Activated CD4-positive, alpha-beta T cell treated with anti-CD3 and anti-CD28 coated beads, Interleukin-2, amount 50 U/mL, for 48 hours (primary cell): ENCODE measurements around the gene MAP3K14.

Experiments used
- DNase-seq, 2 experiments: peaks; one replicate each; pipeline ENCODE4 v3.0.0-alpha.2; 2020

The MAP3K14 gene

DNA sequence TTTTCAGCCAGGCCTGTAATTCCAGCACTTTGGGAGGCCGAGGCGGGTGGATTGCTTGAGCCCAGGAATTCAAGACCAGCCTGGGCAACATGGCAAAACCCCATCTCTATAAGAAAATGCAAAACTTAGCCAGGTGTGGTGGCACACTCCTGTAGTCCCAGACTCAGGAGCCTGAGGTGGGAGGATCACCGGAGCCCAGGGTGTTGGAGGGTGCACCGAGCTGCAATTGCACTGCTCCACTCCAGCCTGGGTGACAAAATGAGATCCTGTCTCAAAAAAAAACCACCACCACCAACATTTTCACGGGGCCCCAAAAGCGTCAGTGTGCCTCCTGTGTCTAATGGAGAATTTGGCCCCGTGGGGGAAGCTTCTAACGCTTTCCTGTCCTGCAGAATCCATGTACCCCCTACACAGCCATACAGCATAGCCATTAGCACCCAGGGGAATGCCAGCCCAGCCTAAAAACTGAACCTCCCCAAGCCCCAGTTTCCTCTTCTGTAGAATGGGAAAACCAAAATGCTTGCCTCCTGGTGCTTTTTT lies 22.2 kb upstream of the MAP3K14 start:
- no peak for DNase-seq

DNA sequence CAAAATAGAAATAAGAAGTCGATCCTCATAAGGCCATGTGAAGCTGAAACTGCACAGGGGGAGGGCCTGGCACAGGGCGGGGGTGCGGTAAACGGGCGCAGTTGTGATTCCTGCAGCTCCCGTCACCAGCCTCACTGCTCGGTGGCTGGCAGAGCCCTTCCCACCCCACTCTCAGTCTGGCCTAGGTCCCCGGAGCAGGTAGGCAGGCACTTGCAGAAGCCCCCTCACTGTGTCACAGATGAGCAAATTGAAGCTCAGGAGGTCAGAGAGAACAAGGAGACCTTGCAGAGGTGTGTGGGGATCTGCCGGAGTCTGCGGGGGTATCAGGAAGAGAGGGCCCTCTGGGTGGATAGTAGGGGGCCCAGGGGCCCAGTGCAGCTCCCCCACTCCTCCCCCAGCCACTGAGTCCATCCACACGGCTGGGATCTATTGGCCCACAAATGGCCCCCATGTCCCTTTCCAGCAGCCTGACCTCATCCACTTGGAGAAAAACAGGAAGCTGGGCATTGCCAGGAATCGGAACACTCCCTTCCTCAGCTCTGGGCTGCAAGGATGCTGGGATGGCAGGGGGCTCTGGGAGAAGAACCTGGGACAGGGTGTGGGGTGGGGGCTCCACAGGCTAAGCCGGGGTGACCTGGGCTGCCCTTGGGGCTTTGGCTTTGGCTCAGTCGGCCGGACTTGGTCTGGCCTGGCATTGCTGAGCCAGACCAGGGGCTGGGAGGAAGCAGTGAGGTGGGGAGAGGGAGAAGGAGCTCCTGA lies 21.4 kb upstream of the MAP3K14 start:
- DNase-seq, result no peak

DNA sequence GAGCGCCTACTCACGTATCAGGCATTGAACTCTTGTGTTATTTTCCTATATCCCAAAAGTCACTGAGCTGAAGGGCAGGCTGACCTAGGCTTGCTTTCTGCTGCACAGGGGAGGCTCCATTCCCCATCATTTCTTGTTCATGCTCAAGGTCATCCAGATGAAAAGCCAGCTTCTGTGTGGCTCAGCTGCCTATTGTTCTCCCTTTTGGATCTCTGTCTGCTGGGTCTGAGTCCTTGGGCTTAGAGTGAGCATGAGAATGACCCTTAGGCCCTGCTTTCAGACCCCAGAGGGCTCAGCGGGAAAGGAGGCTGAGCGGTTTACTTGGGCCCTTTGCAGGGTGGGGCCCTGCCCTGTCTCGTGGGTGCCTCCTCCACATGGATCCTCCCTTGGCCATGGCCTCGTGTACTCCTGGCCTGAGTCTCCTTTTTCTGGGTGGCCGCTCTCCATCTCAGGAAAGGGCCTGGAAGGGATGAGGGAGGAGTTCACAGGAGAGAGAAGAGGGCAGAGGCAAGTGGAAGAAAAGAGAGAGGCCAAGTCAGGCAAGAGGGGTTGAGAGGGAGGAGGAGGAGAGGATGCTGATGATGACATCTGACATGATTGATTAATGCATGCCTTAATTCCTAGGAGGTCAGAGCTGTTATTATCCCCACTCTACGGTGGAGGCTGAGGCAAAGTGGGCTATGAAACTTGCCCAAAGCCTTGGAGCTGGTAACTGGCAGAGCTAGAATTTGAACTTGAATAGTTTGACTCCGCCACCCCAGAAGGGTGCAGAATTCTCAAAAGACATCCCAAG lies 19.8 kb upstream of the MAP3K14 start:
- no peak for DNase-seq

DNA sequence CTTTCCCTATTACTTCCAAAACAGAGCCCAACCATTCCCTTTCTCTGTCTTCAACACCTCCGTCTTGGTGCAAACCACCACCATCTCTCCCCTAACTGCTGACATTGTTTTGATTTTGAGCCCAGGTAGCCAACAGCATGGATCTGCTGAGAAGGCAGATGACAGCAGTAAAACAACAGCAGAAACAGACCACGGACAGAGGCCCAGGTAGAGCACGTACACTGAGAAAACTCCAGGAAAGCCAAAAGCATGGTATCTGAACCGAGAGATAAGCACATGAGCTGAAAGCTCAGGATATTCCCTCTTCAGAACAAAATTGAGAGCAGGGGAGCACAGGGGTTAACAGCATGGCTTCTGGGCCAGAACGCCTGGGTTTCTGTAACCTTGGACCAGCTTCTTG lies 18.9 kb upstream of the MAP3K14 start:
- no peak for DNase-seq

DNA sequence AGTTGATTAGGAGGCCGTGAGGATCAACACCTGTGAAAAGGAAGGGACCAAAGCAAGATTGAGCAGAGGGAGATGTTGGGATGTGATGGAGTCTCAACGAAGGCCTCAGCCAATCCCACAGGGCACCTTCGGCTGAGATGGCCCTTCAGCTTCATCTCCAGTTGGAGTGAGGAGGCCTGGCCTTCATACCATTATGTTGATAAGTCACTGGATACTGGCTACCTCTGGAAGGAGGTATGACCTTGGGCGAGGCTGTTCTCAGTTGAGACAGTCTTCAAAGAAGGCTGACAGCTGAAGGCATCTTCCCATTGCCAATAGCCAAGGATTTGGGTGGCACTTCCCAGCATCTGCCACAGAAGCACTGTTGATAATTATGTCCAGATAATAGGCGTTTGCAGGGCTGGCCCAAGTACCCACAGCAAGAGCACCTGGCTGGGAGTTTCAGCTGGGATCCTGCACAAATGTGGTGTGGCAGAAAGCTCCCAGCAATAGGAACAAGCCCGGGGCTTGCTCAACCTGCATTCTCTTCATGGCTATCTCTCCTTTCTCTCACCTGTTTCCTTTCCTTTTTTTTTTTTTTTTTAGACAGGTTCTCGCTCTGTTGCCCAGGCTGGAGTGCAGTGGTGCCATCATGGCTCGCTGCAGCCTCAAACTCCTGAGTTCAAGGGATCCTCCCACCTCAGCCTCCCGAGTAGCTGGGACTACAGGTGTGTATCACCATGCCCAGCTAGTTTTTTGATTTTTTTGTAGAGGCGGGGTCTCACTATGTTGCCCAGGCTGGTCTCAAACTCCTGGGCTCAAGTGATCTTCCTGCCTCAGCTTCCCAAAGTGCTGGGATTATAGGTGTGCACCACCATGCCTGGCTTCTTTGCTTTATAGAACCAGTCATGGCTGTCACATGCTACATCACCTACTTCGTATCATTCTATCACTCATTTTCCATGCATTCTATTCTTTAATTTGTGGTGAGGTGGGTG lies 18.2 kb upstream of the MAP3K14 start:
- no peak for DNase-seq

DNA sequence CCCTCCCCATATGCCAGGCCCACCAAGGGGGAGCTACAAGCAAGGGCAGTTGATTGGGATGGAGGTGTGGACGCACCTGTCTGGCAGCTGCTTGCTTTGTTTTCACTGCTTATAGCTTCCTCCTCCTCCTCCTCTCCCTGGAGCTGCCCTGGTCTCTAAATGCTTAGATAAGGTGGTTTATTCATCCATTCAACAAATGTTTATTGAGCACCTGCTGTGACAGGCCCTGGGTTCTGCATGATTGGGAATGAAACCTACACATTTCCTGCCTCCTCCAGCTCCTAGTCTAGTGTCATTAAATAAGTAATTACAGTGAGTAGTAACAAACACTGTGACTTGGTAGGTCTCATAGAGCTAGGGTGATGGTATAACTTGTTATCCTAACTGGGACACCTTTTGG lies 17.4 kb upstream of the MAP3K14 start:
- DNase-seq, result no peak

DNA sequence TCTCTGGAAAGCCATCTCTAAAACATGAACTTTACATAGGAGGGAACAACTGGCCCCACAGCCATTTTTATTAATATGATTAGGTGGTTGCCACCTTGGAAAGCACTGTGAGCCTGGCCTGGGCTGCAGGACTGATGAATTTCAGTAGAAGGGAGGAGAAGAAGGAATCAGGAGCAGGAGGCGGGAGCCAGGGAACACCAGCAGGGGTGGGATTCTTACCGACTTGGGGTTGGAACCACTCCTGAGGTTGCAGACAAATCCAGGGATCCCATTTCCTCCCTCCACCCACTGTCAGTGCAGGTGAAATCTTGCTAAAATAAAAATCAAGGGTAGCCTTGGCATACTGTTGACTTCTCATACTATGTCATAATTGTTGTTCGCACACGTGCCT lies 16.9 kb upstream of the MAP3K14 start:
- no peak for DNase-seq

DNA sequence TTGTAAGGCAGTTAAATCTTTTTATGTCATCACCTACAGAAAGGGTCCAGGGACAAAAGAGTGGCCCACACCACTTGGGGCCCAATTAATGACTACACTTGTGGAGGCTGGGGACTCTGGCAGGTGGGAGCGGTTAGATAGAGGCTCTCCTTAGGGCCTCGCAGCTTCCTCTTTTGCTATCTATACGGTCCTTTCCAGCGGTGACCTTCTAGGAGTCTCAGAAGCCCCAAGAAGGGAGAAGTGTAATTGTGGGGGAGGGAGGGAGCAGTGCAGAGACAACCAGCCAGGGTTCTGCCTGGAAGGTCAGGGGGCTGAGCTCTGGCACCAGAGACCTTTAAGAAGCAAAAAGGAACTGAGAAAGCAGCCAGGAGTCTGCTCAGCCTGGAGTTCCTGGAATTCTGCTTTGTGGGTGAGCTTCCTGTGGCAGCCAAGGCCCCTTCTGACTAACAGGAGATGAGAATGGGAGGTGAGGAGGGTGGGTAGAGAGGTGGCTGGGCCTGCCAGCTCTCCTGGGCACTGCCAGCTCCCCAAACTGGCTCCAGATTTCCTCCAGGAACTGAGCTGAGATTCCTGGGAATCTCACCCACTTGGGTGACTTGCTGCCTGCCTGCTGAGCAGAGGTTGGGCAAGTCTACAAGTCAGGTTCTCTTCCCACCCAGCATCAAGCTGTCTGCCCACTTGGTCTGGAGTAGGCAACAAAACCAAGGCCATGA lies 16.3 kb upstream of the MAP3K14 start:
- DNase-seq, result no peak

DNA sequence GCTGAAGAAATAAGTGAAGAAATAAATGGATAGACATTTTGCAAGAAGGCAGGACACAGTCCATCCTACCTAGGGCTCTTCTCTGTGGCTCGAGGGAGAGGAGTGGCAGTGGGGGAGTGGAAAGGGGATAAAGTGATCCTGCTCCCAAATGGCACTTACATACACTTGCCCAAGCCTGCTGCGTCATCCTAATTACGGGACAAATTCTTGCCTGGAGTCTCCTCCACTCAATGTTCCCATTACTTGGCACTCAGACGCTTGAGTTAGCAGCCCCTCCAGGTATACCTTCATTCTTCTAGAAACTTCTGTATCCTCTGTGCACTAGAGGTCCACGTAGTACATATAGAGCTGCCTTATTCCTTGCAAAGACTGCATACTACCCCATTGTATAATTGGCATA lies 15.7 kb upstream of the MAP3K14 start:
- no peak for DNase-seq

DNA sequence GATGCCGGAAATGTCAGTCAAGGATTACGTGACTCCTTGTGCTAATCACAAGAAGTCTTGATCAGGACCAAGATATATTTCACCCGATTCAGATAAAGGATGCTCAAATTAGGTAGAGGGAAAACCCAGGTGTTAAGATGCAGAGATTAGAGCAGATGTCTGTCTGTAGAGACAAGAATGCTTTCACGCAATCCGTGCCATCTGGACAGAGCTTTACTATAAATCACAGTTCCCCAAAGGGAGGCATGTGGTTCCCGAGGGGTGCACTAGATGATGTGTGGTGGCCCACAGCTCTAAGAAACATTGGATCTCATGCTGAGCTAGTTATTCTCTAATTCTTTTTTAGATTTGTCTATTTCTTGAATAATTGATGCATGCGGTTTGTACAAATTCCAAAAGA lies 9.8 kb upstream of the MAP3K14 start:
- no peak for DNase-seq

DNA sequence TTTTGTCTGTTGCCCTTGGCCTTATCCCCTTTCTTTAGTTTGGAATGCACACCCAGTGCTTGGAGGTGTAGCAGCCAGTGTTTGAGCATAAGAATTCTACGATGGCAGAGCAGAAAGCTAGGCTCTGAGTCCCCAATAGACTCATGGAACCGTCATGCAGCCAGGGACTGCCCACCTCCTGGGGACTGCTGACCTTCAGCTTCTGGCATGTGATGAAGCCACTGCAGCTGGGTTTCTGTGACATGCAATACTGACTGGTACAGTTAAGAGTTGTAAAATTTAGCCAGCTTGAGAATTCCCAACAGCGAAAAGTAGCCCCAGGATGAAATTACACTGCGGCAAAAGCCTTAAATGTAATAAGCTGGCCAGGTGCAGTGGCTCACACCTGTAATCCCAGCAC lies 9.0 kb upstream of the MAP3K14 start:
- DNase-seq, result no peak

DNA sequence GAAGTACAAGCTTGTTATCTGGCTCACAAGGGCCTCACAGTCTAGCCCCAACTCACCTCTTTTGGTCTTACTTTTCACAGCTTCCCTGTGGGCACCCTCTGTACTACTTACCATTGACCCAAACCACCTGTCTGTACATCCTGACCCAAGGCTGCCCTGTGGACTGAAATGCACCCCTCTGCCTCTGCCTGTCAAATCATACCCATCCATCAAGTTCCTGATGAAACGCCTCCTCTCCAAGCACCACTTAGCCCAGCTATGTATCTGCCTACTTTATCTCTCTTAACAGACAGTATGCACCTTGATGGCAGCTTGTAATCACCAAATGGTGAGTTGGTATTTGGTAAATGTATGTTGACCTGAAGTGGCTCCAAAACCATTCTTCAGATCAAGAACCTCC lies 7.5 kb upstream of the MAP3K14 start:
- DNase-seq, result no peak

DNA sequence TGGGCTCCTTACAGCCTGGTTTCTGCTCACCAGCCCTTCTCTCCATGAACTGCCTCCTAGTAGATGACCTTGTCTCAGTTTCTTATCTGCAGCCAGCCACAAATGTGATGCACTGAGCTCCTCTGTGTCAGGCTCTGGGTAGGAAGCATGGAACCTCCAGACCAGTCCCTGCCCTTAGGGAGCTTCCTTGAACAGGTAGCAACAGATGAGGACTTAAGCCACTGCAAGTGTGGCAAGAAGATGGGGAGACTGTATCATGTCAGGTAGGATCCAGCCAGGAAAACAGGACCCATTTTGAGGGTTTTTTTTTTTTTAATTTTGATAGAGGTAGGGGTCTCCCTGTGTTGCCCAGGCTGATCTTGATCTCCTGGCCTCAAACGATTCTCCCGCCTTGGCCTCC lies 5.3 kb upstream of the MAP3K14 start:
- DNase-seq, result no peak

DNA sequence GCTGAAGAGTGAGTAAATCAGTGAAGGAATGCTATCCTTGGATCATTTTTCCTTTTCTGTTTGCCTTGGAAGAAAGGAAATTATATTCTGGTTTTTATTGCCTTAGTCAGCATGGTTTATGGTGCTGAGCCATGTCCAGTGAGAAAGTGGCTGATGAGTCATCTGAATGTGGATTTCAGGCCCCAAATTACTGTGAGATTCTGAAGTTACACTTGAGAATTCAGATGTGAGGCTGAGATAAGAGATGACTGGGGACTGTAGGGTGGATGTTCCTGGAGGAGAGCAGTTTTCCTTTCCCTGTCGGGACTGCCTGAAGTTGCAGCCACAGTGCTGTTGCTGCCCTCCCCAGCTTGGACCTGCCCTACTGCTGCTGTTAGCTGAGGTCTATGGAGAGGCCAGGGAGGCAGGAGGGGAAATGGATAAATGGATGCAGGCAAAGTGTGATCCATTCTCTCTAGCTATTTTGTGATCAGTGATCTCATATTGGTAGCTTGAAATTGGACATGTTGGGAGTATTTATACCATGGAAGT lies 4.2 kb upstream of the MAP3K14 start:
- no peak for DNase-seq

DNA sequence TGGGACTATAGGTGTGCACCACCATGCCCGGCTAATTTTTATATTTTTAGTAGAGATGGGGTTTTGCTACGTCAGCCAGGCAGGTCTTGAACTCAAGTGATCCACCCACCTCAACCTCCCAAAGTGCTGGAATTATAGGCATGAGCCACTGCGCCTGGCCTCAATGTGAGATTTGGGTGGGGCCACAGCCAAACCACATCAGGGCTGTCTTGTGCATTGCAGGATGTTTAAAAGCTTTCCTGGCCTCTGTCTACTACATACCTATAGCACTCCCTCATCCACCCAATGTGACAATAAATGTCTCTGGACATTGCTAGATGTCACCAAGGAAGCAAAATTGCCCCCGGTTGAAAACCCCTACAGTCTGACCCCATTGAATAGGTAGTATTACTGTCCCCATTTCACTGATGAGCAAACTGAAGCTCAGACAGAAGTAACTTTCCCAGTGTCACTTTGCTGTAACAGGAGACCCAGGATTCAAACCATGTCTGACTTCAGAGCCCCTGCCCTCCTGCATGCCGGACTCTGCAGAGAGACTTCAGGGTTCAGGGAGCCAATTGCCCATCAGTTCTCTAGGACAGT lies 3.6 kb upstream of the MAP3K14 start:
- DNase-seq, result no peak

DNA sequence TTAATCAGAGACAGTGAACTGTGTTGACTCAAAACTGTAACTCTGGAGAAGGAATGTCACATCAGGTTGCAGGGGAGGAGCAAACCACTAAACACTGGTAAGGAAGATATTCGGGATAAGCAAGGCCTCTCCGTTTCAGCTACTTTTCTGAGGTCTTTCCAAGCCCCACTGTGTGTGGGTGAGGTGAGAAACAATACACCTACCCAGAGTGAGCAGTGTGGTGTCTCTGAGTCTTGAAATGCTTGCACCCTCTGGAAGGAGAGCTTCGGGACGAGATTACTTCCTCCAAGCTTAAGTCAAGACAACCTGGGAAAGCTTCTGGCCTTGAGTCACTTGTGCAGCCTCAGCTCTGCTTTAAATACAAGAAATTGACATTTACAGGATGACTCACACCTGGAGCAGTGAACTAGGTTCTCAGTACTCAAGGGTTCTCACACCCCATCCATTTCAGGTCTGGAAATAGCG lies 2.5 kb upstream of the MAP3K14 start:
- DNase-seq, result no peak

DNA sequence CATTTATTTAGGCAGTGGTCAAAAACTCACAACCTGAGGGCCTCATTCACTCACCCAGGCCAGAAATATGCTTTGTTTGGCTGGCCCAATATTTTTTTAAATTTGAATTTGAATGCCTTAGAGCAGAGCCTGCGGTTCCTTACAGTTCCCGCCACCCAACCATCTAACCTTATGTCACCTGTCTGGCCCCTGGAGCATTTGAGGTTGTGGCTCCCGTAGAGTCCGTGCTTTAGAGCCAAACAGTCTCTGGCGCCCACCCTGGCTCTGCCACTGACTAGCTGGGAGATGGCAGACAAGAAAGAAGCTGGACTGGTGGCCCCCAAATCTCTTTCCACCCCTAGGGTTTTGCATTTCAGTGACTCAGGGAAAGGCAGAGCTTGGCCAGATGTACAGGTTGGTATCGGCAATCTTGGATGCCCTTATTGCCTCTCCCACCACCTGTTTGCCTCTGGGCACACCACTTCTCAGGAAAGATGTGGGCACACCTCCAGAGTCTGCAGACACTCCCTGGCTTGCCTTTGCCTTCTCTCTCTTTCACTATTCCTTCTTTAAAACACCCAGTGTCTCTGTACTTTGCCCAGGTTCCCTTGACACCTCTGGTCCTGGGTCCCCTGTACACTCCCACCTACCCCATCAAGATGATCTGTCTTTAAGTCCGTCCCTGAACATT lies 1.9 kb upstream of the MAP3K14 start:
- DNase-seq, result no peak

DNA sequence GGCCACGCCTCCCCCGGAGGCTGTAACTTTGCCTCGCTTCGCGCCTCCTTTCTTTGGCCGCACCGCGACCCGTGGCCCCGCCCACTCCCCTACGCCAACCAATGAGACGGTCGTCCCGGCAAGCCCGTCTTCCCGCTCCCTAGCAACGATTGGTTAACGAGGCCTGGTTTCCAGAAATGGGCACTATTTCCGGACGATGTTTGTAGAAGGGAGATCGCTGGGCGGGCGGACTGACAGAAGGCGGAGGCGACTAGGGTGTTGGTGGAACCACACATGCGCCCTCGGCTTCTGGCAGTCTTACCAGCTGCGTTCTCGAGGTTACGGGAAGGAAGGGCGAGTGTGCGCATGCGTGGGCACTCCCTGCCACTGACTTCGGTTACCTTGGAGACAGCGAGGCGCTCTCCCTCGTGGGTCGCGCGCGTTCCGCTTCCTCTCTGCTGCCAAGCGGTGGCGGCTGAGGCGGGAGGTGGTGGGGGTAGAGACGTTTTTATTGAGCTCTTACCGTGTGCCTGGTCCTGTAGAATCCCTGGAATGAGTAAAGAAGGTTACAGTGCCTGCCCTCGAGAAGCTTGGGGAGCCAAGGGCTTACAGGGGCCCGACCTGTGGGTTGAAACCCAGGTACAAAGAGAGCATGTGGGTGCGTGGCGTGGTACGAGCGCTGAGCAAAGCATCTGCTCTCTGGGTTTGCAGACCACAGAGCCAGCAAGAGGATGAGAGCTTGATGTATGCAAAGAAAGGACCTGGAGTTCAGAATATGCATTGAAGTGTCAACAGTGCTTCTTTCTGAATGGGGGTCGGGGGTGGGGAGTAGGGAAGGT lies 500 bp upstream of the MAP3K14 start:
- peak; percentile 99 for DNase-seq

DNA sequence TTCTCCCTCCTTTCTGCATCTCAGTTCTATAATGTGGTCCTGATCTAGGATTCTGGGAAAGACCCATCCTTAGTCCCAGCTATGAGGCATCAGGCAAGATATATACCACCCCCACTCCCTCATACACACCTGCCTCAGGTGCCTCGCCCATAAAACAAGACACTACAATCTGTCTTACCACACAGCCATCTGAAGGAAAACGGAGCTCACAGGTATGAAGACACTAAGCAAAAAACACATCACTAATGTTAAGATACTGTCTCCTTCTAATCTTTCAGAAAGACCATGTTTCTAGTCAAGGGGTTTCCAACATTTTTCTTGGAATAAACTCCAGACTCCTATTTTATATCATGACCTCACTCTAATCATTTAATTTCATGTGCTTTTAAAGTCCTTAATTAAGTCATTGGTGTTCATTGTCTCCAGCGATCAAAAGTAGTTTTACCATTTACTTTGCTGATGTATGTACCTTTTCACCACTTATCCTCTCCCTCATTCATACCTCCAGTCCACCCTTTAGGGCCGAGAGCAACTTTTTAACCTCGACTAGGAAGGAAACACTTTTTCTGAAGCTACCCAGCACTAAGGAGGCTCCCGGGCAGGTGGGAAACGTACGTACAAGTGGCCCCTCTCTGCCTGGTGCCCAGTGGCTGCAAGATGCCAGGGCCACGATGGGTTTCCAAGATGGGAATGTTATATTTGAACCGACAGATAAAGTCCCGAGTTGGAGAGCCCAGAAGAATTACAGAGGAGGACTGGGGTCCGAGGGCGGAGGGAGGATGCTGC lies 979 bp downstream of the MAP3K14 start:
- DNase-seq, result no peak
